ENCODE results near the gene PCBP3. TPM values are rescaled to one million over a fixed set of nuclear protein-coding genes. Genes with fewer than 3 reads are reported as not detected.

Gene PCBP3
- total and polyA plus RNA-seq, 2 of the 8 experiments (the other 6 are each of a cell fraction or from before 2014, with no cell fraction given): 3.5 to 6.3 TPM

- no peak for TF ChIP-seq POU5F1 (IDR thresholded peaks at IDR 0.05; ENCODE audit: low read depth, low read length)
- no peak for TF ChIP-seq SP1 (IDR thresholded peaks at IDR 0.05; ENCODE audit: low read depth, low read length)
These were observed 41.4 kb upstream of the PCBP3 start (continued) for GRCh38 chr21:45602106-45602505.
